Hepatocyte (in vitro differentiated cells): ENCODE measurements around the gene EXD1. TPM values are rescaled to one million over a fixed set of nuclear protein-coding genes. Genes with fewer than 3 reads are reported as not detected.

ENCODE experiments used
- DNase-seq: peaks from one replicate; pipeline ENCODE4 v3.0.0-alpha.2; 2016; ENCODE audit warnings: low spot score
- H2AFZ ChIP-seq: fragments of 200-600 bp; sonication (generic); 2 replicates; pipeline ENCODE4 v1.6.0; 2016; ENCODE audit warnings: antibody characterized with exemption, mild to moderate bottlenecking
- H3K27ac ChIP-seq: fragments of 200-600 bp; sonication (generic); 2 replicates; pipeline ENCODE4 v1.5.1; 2016; ENCODE audit warnings: mild to moderate bottlenecking
- H3K27me3 ChIP-seq: fragments of 200-600 bp; sonication (generic); 2 replicates; pipeline ENCODE4 v1.6.1; 2016
- H3K36me3 ChIP-seq: fragments of 200-600 bp; sonication (generic); replicated peaks from 2 replicates; pipeline ENCODE4 v1.5.1; 2016; ENCODE audit warnings: low read depth; ENCODE audit not compliant: insufficient read depth
- H3K4me1 ChIP-seq: fragments of 200-600 bp; sonication (generic); 2 replicates; pipeline ENCODE4 v1.5.1; 2016; ENCODE audit warnings: mild to moderate bottlenecking, moderate library complexity; ENCODE audit not compliant: insufficient read depth
- H3K4me2 ChIP-seq: fragments of 200-600 bp; sonication (generic); 2 replicates; pipeline ENCODE4 v1.6.0; 2016
- H3K4me3 ChIP-seq: fragments of 200-600 bp; sonication (generic); 2 replicates; pipeline ENCODE4 v1.5.1; 2016; ENCODE audit warnings: mild to moderate bottlenecking
- H3K79me2 ChIP-seq: fragments of 200-600 bp; sonication (generic); 2 replicates; pipeline ENCODE4 v1.6.0; 2017; ENCODE audit warnings: mild to moderate bottlenecking
- H3K9me2 ChIP-seq: fragments of 200-600 bp; sonication (generic); replicated peaks from 2 replicates; pipeline ENCODE4 v1.6.0; 2017; ENCODE audit warnings: mild to moderate bottlenecking; ENCODE audit not compliant: insufficient read depth
- H3K9me3 ChIP-seq: fragments of 200-600 bp; sonication (generic); 2 replicates; pipeline ENCODE4 v1.5.1; 2016; ENCODE audit warnings: low read depth, mild to moderate bottlenecking
- H4K20me1 ChIP-seq: fragments of 200-600 bp; sonication (generic); 2 replicates; pipeline ENCODE4 v1.6.0; 2016; ENCODE audit warnings: mild to moderate bottlenecking; ENCODE audit not compliant: insufficient read depth, poor library complexity, severe bottlenecking
- EZH2 ChIP-seq: fragments of 200-600 bp; sonication (generic); IDR thresholded peaks from 2 replicates; pipeline ENCODE4 v1.6.1; 2016; ENCODE audit warnings: antibody characterized with exemption, mild to moderate bottlenecking, borderline replicate concordance
- EZH2phosphoT487 ChIP-seq: fragments of 200-600 bp; sonication (generic); IDR thresholded peaks from one replicate; pipeline ENCODE4 v1.6.1; 2018; ENCODE audit warnings: antibody characterized with exemption, mild to moderate bottlenecking, low read depth, moderate library complexity; ENCODE audit not compliant: unreplicated experiment, severe bottlenecking
- WGBS: methylation state at CpG from one replicate; pipeline ENCODE4 v1.1.6; 2016; ENCODE audit warnings: low lambda C conversion rate; ENCODE audit errors: missing lambda C conversion rate; 5-methylcytosine and 5-hydroxymethylcytosine counted together
- polyA plus RNA-seq: library from polyadenylated mRNA; unstranded; fragments of >200 nt; fragmentation: Nextera tagmentation; extraction: Ambion mirVana; gene quantifications from 2 replicates; pipeline ENCODE4 v1.2.1, GENCODE V29; 2016
- total RNA-seq: library from RNA; depleted of rRNA; stranded (reverse); fragments of >200 nt; gene quantifications from 2 replicates; pipeline ENCODE4 v1.2.3, GENCODE V29; 2014
- TF ChIP-seq, protein P1 (sequence below): fragments of 200-600 bp; sonication (generic); IDR thresholded peaks from 2 replicates; pipeline ENCODE4 v1.5.1; 2016; ENCODE audit warnings: antibody characterized with exemption, mild to moderate bottlenecking; ENCODE audit not compliant: poor library complexity

EXD1 gene, protein sequence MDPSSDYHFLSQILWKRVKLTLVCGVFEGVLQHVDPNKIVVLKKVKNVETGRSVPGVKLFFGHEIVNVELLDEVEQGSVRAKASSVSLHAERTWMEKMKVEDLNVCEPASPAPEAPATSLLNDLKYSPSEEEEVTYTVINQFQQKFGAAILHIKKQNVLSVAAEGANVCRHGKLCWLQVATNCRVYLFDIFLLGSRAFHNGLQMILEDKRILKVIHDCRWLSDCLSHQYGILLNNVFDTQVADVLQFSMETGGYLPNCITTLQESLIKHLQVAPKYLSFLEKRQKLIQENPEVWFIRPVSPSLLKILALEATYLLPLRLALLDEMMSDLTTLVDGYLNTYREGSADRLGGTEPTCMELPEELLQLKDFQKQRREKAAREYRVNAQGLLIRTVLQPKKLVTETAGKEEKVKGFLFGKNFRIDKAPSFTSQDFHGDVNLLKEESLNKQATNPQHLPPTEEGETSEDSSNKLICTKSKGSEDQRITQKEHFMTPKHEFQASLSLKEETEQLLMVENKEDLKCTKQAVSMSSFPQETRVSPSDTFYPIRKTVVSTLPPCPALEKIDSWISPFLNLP
- total RNA-seq (not detected in 2 replicates), polyA plus RNA-seq (not detected in 2 replicates)

GRCh38 chr15:41230650-41231421 is at the start of gene EXD1, which contains the start of gene CHP1:
Gene EXD1, minus strand, starts transcription at chr15:41230757. Its CDS starts 4,182 bp downstream, at chr15:41226575.
Gene CHP1, plus strand, starts transcription at chr15:41231268. Its CDS starts 115 bp downstream, at chr15:41231383.
- H4K20me1 ChIP-seq, result no peaks in the 10 kb centered on the region
- no peak for TF ChIP-seq EZH2
- TF ChIP-seq, protein P1, sequence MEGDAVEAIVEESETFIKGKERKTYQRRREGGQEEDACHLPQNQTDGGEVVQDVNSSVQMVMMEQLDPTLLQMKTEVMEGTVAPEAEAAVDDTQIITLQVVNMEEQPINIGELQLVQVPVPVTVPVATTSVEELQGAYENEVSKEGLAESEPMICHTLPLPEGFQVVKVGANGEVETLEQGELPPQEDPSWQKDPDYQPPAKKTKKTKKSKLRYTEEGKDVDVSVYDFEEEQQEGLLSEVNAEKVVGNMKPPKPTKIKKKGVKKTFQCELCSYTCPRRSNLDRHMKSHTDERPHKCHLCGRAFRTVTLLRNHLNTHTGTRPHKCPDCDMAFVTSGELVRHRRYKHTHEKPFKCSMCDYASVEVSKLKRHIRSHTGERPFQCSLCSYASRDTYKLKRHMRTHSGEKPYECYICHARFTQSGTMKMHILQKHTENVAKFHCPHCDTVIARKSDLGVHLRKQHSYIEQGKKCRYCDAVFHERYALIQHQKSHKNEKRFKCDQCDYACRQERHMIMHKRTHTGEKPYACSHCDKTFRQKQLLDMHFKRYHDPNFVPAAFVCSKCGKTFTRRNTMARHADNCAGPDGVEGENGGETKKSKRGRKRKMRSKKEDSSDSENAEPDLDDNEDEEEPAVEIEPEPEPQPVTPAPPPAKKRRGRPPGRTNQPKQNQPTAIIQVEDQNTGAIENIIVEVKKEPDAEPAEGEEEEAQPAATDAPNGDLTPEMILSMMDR, result peak; percentile 97
- DNase-seq, result peak; percentile 99
- H3K4me2 ChIP-seq, result peak within 1 kb of the TSS; percentile 94
- peak within 1 kb of the TSS; percentile 81 for H2AFZ ChIP-seq
- no peaks in the 10 kb centered on the region for H3K36me3 ChIP-seq
- H3K9me3 ChIP-seq, result no peaks in the 10 kb centered on the region
- H3K4me3 ChIP-seq, result peak within 1 kb of the TSS; percentile 83
- H3K4me1 ChIP-seq, result peaks cover 13% of the 10 kb centered on the region
- peaks cover 45% of the 10 kb centered on the region for H3K79me2 ChIP-seq
- 1% methylated on average over 70 of the region's 72 CpGs for WGBS
- peak within 1 kb of the TSS; percentile 99 for H3K27ac ChIP-seq
- no peaks in the 10 kb centered on the region for H3K27me3 ChIP-seq
- no peaks in the 10 kb centered on the region for H3K9me2 ChIP-seq

DNA sequence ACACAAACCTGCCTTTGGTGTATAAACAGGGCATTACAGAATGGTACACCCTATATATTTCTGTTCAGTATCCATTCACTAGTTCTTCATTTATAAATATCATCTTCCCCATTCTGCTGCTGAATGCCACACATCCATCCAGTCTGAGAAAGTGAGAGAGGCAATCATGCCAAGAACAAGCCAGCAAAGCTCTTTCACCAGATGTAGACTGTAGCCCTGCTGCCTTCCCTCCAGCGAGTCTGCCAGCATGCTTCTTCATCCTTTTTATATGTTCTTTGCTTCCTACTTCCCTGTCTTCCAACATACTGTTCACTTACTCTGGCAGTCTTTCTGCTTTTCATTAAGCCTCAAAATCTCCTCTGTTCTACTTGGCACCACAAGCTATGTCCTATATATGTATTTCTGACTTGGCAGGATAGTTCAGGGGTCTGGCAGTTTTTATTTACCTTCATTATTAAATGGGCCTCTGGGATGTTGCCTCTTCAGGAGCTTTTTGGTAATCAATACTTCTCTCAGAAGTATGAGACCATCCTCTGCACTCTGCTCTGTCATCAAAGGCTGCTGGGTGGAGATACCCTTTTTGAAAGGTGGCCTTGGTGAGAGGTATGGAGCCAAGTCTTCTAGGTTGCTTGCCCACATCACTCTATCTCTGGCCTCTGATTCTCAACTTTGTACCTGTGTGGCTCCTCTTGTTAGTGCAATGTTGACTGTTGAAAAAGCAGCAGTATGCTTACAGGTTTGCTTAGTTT is 49.2 kb upstream of the EXD1 start:
- no peak overlapping the region for H3K4me3 ChIP-seq
- H3K36me3 ChIP-seq, result no peaks in the 10 kb centered on the region
- no peak overlapping the region for H2AFZ ChIP-seq
- H3K4me1 ChIP-seq, result no peaks in the 10 kb centered on the region
- H3K27me3 ChIP-seq, result no peaks in the 10 kb centered on the region
- peak overlapping the region; percentile 35 for H3K27ac ChIP-seq
- no peak overlapping the region for H3K4me2 ChIP-seq
- H3K79me2 ChIP-seq, result peaks cover 7% of the 10 kb centered on the region
- TF ChIP-seq EZH2 (no peak), EZH2phosphoT487 (no peak)
- TF ChIP-seq, protein P1, result no peak
- no peak for DNase-seq
- H4K20me1 ChIP-seq, result no peaks in the 10 kb centered on the region
- H3K9me3 ChIP-seq, result no peaks in the 10 kb centered on the region
- WGBS, result 88% methylated on average over 1 of the region's 1 CpG
- no peaks in the 10 kb centered on the region for H3K9me2 ChIP-seq

DNA sequence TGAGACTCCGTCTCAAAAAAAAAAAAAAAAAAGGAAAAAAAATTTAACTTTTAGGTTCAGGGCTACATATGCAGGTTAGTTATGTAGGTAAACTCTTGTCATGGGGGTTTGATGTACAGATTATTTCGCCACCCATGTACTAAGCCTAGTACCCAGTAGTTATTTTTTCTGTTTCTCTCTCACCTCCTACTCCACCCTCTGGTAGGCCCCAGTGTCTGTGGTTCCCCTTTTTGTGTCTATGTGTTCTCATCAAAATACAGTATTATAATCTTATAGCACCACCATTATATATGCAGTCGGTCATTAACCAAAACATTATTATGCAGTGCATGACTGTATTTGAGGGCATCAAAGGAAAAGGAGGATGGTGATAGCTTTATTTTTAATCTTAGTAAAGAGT is 47.8 kb upstream of the EXD1 start:
- DNase-seq, result no peak
- Histone ChIP-seq H3K9me2 (no peaks in the 10 kb centered on the region), H3K36me3 (no peaks in the 10 kb centered on the region), H3K79me2 (no peaks in the 10 kb centered on the region), H3K9me3 (no peaks in the 10 kb centered on the region), H4K20me1 (no peaks in the 10 kb centered on the region), H3K4me3 (no peak overlapping the region), H2AFZ (no peak overlapping the region), H3K27me3 (no peaks in the 10 kb centered on the region), H3K4me1 (no peaks in the 10 kb centered on the region), H3K4me2 (no peak overlapping the region), H3K27ac (no peak overlapping the region)
- TF ChIP-seq, protein P1, result no peak
- TF ChIP-seq EZH2phosphoT487 (no peak), EZH2 (no peak)
- WGBS, result 98% methylated on average over 3 of the region's 3 CpGs
